Body of pancreas (tissue), 4 donors: Measurements from ENCODE around the gene COG3.

ENCODE experiments used
- POLR2A ChIP-seq, 3 donors: fragments of 450-650 bp; IDR thresholded peaks; one replicate each; pipeline ENCODE4 v1.6.1; 2016; ENCODE audit warnings: antibody characterized with exemption in 3 of 3, mild to moderate bottlenecking in 2 of 3
- TF ChIP-seq, protein P1 (sequence below), 7 experiments: fragments of 450-650 bp in 4 of 7; fragments of 200-600 bp in 3 of 7; sonication (generic) in 3 of 7; IDR thresholded peaks; one replicate each; pipeline ENCODE4 v1.5.1; 2016 to 2019; ENCODE audit warnings: antibody characterized with exemption in 7 of 7

DNA sequence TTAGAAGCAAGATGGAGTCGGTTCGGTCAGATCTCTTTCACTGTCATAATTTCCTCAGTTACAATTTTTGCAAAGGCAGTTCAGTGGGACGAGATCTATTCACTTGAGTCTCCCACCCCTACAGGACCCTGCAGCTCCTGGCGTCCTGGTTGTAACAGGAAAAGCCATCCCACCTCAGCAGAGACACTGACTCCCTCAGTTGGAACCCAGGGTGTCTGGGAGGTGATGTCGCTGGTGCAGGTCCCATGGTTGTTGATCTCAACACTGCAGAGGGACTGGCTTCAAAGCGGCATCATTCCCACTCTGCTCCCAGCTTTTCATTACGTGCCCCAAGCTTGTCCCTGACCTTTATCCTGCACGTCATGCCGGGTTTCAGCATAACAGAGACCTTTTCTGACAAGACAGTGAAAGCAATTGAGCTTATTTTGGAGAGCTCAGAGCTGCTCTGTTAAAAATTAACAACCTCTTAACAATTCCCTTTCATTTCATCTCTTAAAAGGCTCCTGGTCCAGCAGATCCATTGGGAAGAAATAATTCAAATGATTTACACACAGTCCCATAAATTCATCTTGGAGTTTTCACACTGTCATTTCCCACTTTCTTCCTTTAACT, 17.6 kb upstream of the COG3 start:
- TF ChIP-seq, protein P1, sequence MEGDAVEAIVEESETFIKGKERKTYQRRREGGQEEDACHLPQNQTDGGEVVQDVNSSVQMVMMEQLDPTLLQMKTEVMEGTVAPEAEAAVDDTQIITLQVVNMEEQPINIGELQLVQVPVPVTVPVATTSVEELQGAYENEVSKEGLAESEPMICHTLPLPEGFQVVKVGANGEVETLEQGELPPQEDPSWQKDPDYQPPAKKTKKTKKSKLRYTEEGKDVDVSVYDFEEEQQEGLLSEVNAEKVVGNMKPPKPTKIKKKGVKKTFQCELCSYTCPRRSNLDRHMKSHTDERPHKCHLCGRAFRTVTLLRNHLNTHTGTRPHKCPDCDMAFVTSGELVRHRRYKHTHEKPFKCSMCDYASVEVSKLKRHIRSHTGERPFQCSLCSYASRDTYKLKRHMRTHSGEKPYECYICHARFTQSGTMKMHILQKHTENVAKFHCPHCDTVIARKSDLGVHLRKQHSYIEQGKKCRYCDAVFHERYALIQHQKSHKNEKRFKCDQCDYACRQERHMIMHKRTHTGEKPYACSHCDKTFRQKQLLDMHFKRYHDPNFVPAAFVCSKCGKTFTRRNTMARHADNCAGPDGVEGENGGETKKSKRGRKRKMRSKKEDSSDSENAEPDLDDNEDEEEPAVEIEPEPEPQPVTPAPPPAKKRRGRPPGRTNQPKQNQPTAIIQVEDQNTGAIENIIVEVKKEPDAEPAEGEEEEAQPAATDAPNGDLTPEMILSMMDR (IDR thresholded peaks at IDR 0.05), result no peak
- TF ChIP-seq POLR2A (IDR thresholded peaks at IDR 0.05), result no peak
